Activated naive CD4-positive, alpha-beta T cell treated with anti-CD3 and anti-CD28 coated beads, Interleukin-2, amount 50 U/mL, for 72 hours (primary cell): Measurements from ENCODE around the gene CAMK1D. TPM values are rescaled to one million over a fixed set of nuclear protein-coding genes. Genes with fewer than 3 reads are reported as not detected.

Source experiments
- ATAC-seq, 2 donors: fragments of 150-1000 bp; cut with Tn5 transposase; 2 replicates each; pipeline ENCODE4 v1.10.0; 2021; ENCODE audit warnings: mild to moderate bottlenecking in 2 of 2, moderate library complexity in 2 of 2
- DNase-seq, 2 donors: peaks; one replicate each; pipeline ENCODE4 v3.0.0; 2021 to 2022; ENCODE audit warnings: low spot score in 2 of 2
- H3K27ac Mint-ChIP-seq, 2 donors: one replicate each; pipeline ENCODE4 v1.8.0; 2022; ENCODE audit warnings: mild to moderate bottlenecking in 2 of 2, mixed read lengths in 2 of 2
- H3K36me3 Mint-ChIP-seq, 2 donors: one replicate each; pipeline ENCODE4 v1.8.0; 2022; ENCODE audit warnings: mixed read lengths in 2 of 2
- H3K9me3 Mint-ChIP-seq, 2 donors: one replicate each; pipeline ENCODE4 v1.8.0; 2022; ENCODE audit warnings: mixed read lengths in 2 of 2
- total RNA-seq, 2 donors: library from RNA; stranded (reverse); gene quantifications; one replicate each; pipeline ENCODE4 v1.2.3, GENCODE V29; 2022

The CAMK1D gene
- total RNA-seq, 2 donors from 2014 or later = 1.1 to 13.0 TPM

DNA sequence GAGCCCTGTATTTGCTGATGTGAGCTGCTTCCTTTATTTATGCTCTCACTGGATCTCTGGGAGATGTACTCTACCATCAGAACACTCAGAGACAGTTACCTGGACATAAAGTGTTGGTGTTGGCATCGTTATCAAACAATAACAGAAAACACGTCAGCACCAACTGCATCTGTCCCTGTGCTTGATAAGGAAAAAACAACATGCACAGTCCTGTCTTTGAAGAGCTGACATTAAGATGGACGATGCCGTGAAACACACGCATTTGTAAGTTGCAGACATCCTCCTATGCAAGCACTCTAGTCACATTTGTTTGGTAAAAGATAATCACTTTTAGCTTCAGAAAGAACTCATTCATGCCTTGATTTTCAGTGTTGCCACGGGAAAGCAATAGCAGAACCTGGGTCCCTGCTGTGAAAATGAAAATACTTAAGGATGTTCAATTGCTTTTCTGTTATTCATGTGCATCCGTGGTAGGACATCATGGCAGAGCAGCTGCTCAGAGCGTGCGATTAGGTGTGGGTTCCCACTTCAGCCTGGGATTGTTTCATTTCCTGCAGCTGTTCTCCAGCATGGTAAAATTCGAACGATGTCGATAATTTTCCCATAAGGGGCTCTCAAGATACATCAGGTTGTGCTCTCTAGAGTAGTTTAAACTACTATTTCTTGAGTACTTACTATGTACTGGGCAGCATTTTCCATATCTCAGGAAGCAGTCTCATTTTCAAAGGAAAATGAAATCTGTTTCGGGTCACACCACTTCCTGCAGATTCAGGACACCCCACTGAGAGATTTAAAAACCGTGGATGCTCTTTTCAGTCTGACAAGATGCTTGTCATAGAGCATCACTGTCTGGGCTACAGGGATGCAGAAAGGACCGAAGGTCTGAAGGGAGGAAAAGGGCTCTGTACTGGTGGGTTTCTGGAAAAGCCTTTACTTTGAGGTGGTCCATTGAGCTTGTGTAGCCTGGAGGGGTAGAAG lies 248.7 kb downstream of the CAMK1D start:
- ATAC-seq = no peak
- no peak for DNase-seq
- peaks cover 11 to 26% of the 10 kb centered on the region in 2 donors for H3K9me3 Mint-ChIP-seq
- H3K27ac Mint-ChIP-seq = no peak overlapping the region
- peaks cover 16 to 28% of the 10 kb centered on the region in 2 donors for H3K36me3 Mint-ChIP-seq

DNA sequence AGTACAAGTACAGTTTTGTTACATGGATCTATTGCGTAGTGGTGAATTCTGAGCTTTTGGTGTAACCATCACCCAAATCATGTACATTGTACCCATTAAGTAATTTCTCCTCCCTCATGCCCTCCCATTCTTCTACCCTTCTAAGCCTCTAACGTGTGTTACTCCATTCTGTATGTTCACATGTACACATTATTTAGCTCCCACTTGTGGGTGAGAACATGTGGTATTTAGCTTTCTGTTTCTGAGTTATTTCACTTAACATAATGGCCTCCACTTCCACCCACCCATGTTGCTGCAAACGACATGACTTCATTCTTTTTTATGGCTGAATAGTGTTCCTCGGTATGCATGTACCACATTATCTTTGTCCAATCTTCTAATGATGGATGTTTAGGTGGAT lies 251.3 kb downstream of the CAMK1D start:
- peaks cover 4 to 9% of the 10 kb centered on the region in 2 donors for H3K36me3 Mint-ChIP-seq
- DNase-seq = no peak
- ATAC-seq = no peak
- no peak overlapping the region for H3K27ac Mint-ChIP-seq
- peaks cover 3 to 14% of the 10 kb centered on the region in 2 donors for H3K9me3 Mint-ChIP-seq

DNA sequence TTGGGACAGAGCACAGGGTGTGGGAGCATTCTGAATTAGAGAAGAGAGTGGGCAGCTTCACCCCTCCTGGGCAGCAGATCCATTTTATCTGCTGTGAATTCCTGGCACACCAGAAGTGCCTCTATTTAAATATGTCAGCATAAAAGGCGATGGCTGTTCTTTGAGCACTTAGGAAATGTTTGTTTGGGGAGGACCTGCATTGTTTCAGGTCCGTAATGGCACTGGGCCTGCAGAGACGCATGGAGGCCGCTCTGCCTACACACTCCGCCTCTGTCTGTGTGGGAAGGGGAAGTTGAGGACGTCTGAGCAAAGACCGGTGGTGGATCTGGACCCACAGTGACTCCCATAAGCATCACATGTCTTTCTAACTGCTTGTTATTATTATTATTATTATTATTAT lies 253.2 kb downstream of the CAMK1D start:
- Mint-ChIP-seq H3K36me3 (peaks cover 5 to 6% of the 10 kb centered on the region in 2 donors), H3K27ac (no peak overlapping the region), H3K9me3 (peaks cover 0 to 14% of the 10 kb centered on the region in 2 donors)
- DNase-seq (no peak), ATAC-seq (no peak)

DNA sequence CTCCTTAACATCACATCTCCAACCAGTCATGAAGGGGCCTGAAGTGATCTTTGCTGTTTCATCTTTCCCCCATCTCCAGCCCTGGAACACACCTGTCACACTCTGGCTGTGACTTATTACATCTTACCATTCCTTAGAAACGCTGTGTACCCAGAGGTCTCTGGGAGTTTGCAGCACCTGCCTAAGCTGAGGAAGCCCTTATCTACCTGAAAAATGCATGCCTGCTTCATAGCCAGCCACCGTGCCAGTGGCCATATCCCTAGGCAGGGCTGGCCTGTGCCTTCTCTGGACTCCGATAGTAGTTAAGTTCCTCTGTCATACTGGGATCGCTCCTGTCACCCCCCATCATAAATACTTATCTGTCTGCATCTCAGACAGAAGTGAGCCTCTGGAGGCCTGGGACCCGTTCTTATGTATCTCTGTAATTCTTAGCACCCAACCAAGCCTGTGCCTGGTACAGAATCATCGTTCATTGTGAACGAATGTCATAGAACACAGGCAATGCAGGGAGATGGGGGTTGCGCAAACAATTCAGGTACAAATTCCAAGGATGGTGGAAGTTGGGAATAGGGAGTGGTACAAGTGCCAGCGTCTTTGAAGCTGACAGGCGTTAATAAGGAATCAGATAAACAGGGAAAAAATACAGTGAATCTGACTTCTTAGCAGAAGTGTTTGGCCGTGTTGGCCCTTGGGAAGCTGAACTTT lies 254.6 kb downstream of the CAMK1D start:
- DNase-seq = no peak
- Mint-ChIP-seq H3K9me3 (peaks cover 0 to 14% of the 10 kb centered on the region in 2 donors), H3K36me3 (peaks cover 5 to 6% of the 10 kb centered on the region in 2 donors), H3K27ac (no peak overlapping the region)
- ATAC-seq = no peak

DNA sequence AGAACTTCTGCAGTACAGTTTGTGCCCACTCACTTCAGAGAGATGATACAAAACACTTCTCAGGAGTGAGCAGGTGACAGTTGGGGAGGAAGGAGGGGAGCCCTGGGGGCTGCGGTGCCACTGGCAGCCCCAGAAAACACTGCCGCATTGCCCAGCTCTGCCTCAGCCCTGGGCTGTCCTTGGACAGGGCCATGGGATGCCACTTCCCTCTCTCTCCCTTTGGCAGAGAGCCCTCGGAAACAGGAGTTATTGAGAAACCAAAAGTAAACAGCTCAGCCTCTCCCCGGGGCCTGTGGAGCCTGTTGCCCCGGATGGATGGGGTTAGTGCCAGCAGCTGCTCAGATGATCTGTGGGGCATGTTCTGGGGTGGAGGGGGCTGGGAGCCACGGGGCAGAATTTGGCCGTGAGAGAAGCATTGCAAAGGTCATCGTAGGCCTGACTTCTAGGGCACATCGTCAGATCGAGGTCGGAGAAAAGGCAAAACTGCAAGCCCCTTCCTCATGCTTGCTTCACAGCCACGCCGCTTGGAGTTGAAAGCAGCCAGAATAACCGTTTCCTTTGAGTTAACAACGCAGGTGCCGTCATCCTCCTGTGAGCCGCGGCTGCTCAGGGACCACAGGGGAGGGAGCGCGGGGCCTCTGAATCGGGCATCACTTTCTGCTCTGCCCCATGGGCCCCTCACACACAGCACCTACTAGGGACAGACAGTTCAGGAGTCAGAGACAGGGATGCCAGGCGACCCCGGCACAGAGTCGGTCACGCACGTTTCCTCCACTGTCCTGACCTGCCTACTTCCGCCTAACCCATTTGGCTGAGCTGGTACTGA lies 256.4 kb downstream of the CAMK1D start:
- peak; percentile 82 to 85 for ATAC-seq
- Mint-ChIP-seq H3K27ac (peak overlapping the region; percentile 99), H3K36me3 (peaks cover 5 to 6% of the 10 kb centered on the region in 2 donors), H3K9me3 (peaks cover 0 to 6% of the 10 kb centered on the region in 2 donors)
- DNase-seq = peak; percentile 54 to 72

DNA sequence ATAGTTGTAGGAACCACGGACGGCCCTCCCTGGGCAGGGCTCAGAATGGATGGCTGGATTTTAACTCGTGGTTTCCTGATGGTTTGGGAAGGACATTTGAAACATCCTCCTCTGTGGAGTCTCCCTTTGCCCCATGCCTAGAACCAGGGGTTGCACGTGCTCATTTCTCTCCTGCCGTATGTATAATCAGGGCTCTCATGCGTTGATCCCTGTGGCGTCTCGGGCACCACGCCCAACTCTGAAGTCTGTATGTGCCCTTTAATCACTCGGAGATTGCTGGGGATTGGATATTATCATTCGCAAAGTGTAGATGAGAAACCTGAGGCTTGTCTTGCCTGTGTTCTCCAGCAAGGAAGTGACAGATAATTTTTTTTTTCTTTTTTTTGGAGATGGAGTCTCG lies 257.1 kb downstream of the CAMK1D start:
- H3K27ac Mint-ChIP-seq = peak overlapping the region; percentile 99
- H3K36me3 Mint-ChIP-seq = peaks cover 5 to 6% of the 10 kb centered on the region in 2 donors
- H3K9me3 Mint-ChIP-seq = peaks cover 0 to 4% of the 10 kb centered on the region in 2 donors
- DNase-seq = no peak
- ATAC-seq = peak in 1 of 2 donors; percentile 15

DNA sequence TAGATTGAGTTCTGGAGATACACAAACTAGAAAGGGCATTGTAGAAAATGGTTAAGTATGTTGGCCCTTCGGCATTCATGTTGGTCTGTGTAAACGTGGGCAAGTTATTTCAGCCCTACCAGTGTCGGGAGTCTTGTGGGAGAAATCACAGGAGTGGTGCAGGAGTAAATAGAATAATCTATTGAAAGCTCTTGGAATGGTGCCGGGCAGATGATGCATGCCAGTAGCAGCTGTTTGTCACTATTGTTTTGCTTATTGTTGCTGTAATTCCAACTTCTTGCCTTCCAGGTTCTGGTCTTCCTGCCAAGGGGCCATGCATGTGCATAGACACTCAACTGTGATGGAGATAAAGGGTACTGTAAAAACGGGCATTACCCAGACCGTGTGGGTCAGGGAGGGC lies 259.4 kb downstream of the CAMK1D start:
- no peak for ATAC-seq
- H3K36me3 Mint-ChIP-seq = peaks cover 5 to 6% of the 10 kb centered on the region in 2 donors
- H3K9me3 Mint-ChIP-seq = peaks cover 0 to 4% of the 10 kb centered on the region in 2 donors
- no peak for DNase-seq
- no peak overlapping the region for H3K27ac Mint-ChIP-seq

DNA sequence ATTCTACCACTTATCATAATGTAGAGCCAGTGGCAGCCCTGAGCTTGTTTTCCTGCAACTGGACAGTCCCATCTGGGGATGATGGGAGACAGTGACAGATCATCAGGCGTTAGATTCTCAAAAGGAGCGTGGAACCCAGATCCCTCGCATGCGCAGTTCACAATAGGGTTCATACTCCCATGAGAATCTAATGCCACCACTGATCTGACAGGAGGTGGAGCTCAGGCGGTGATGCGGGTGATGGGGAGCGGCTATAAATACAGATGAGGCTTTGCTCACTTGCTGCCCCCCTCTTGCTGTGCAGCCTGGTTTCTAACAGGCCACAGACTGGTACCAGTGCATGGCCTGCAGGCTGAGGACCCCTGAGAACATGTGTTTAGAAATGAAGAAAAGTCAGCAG lies 260.1 kb downstream of the CAMK1D start:
- Mint-ChIP-seq H3K27ac (no peak overlapping the region), H3K9me3 (peaks cover 0 to 4% of the 10 kb centered on the region in 2 donors), H3K36me3 (peaks cover 5 to 6% of the 10 kb centered on the region in 2 donors)
- no peak for DNase-seq
- no peak for ATAC-seq

DNA sequence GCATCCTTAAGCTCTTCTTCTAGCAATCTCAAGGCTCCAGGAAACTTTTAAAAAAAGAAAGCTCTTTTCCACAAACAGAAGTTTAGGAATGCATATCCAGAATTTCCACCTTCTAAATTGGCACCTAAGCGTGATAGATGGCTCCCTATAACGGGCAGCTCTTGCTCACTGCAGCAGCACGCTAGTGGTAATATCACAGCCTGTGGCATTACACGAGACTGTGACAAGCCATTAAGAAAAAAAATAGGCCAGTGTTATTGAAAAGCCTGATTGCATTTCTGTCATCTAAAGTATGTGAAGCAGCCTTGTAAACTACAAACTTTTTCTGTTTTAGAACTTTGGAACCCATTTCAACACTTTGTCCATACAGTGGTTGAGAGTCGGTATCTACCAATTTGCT lies 263.8 kb downstream of the CAMK1D start:
- no peak for ATAC-seq
- Mint-ChIP-seq H3K9me3 (no peaks in the 10 kb centered on the region), H3K27ac (no peak overlapping the region), H3K36me3 (no peaks in the 10 kb centered on the region)
- DNase-seq = no peak

DNA sequence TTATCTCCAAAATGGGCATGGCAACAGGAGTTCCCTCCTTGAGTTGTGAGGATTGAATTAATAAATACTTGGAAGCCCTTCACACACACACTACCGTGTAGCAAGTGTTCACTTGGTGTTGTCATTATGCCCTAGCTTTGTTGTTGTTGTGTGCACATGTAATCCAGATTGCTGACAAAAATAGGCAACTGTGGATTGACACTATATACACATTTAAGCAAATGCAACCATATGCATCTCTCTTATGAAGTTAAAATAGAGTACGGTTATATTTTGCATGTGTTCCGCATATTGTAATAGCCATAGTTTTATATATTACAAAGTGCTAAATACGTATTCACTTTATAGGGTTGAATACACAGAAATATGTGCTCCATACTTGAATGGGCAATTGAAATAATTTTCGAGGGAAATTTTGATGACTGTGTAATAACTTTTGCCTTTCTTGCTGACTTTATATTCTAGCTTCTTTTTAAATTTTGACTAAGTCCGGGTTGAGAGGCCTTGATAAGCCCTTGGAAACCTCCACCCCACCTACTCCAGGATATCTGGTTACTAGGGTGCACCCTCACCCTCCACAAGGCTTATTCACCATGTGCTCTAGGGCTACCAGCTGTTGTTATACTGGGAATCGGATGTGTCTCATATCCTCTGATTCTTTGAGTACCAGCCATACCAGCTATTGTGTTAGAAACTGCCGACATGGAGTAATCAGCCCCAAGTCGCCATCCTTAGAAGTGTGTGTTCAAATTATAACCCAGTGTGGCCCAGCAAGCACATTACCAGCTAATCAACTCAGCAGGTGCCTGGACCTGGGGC lies 265.0 kb downstream of the CAMK1D start:
- ATAC-seq (no peak), DNase-seq (no peak)
- Mint-ChIP-seq H3K9me3 (no peaks in the 10 kb centered on the region), H3K27ac (no peak overlapping the region), H3K36me3 (no peaks in the 10 kb centered on the region)

DNA sequence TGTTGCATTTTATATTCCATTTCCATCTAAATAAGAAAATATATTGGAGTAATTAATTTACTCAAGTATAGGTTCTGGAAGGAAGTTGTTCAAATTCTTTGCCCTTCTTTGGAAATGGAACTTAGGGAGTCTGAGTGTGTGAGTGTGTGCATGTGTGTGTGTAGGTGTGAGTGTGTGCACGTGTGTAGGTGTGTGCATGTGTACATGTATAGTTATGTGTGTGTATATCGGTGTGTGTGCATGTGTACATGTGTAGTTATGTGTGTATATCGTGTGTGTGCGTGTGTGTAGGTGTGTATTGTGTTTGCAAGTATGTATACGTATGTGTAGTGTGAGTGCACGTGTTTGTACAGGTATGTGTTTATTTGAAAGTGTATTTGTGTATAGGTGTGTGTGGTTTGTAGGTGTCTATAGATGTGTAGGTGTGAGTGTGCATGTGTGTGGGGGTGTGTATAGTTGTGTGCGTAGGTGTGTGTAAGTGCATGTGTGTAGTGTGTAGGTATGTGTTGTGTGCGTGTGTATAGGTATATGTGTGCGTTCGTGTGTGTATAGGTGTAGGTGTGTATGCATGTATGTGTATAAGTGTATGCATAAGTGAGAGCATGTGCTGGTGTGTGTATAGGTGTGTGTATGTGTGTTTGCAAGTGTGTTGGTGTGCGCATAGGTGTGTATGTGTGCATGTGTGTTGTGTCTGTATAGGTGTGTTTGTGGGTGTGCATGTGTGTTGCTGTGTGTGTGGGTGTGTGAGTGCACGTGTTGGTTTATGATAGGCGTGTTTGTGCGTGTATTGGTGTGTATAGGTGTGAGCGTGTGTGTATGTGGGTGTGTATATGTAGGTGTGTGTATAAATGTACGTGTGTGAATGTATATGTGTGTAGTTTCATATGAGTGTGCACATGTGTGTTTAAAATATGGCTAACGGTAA lies 266.2 kb downstream of the CAMK1D start:
- no peaks in the 10 kb centered on the region for H3K36me3 Mint-ChIP-seq
- no peaks in the 10 kb centered on the region for H3K9me3 Mint-ChIP-seq
- ATAC-seq = no peak
- H3K27ac Mint-ChIP-seq = no peak overlapping the region
- DNase-seq = no peak

DNA sequence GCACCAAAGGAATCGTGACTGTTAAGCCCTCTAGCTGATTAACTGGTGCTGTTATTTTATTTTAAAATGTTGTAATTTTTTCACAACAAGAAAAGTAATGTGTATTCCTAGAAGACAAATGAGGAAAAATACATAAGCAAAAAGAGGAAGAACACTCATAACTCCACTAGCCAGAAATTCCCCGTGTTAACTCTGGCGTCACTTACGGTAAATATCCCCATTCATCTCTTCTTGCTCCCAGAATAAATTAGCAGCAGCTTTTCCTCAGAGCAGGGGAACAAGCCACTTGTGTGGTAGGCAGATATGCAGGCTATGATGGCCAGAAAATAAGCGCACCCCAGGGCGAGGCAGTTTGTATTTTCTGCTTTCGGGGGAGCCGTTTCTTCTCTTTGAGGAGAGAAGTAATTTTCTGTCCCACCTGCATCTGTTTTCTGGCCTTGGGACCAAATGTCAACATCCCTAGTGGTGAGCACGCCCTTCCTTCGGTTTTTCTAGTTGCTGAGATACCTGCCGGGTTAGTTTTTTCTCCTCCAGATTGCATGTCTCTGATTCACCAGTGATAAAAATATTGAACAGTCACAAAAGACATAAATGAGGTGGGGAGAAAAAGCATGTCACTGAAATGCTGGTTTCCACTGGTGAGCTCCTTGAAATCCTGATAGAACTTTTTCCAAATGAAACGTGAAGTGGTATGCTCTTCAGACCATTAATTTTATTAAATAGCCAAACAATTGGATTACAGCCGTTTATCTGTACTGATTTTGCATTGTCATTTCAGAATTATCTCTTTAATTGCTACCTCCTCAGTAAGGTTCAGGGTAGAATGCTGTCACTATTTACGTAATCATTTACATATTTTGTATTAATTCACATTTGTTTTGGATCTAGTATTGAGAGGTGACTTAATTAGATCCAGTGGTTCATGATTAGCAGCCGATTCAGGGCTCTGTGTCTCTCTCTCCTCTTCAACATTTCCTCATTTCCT lies 268.1 kb downstream of the CAMK1D start:
- Mint-ChIP-seq H3K36me3 (no peaks in the 10 kb centered on the region), H3K9me3 (no peaks in the 10 kb centered on the region), H3K27ac (no peak overlapping the region)
- no peak for DNase-seq
- ATAC-seq = no peak

DNA sequence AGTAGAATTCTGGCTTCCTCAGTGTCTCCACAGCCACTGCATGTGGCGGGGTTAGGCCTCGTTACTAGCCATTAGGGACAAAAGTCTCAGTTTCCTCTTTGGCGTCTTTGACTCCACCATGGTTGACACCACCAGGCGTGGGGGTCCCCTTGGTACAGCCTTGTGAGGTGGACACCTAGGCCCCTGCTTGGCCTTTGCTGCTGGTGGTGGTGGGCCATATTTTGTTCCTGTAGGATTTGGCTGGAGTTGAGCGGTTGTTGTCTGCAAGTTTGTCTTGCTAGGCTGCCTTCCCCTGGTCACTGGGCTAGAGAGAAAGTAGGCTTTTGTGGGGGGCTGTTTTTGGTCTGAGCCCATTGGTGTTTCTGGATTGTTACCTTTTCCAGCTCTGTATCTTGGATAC lies 272.7 kb downstream of the CAMK1D start:
- ATAC-seq = no peak
- Mint-ChIP-seq H3K36me3 (no peaks in the 10 kb centered on the region), H3K9me3 (no peaks in the 10 kb centered on the region), H3K27ac (no peak overlapping the region)
- no peak for DNase-seq

DNA sequence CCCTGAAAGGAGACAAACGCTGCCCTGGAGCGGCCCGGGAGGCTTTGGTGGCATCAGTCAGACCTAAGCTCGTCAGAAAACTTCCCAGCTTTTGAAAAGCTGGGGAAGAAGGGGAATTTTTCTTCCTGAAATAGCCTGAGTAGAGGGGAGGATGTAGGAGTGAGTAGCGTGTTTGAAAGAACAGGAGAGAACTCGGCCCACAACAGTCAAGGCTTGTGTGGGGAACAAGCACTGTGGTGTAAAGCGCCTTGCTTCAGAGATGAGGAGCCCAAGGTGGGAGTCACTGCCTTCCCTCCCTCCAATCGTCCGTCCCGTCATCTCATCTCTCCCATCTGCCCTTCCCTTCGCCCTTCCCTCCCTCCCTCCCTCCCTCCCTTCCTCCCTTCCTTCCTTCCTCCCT lies 273.3 kb downstream of the CAMK1D start:
- no peaks in the 10 kb centered on the region for H3K9me3 Mint-ChIP-seq
- H3K27ac Mint-ChIP-seq = no peak overlapping the region
- no peak for DNase-seq
- ATAC-seq = no peak
- H3K36me3 Mint-ChIP-seq = no peaks in the 10 kb centered on the region
